Endothelial cell of umbilical vein (primary cell): Measurements from ENCODE around the gene NAV2. TPM values are rescaled to one million over a fixed set of nuclear protein-coding genes. Genes with fewer than 3 reads are reported as not detected.

Experiments used
- BruUV-seq: library from RNA; stranded (reverse); fragments of 400-500 nt; replicated peaks from 2 replicates; lab custom pipeline; 2021; lab: Mats Ljungman, UMichigan
- CTCF ChIA-PET: fragments of 300-600, 350-600 bp; sonication (Branson Sonifier 250); formaldehyde crosslinking; loops from one replicate; lab custom pipeline; 2021; ENCODE audit warnings: antibody characterized with exemption, inconsistent platforms; lab: Charles Lee
- POLR2A ChIA-PET: fragments of 300-600, 350-600 bp; sonication (Branson Sonifier 250); formaldehyde crosslinking; loops from one replicate; lab custom pipeline; 2021; ENCODE audit warnings: antibody characterized with exemption, inconsistent platforms; lab: Charles Lee
- DNase-seq: peaks from one replicate; pipeline ENCODE4 v3.0.0-alpha.2; 2011; ENCODE audit warnings: low read depth, low spot score
- FAIRE-seq: peaks from 2 replicates; lab custom pipeline; 2011; peaks lifted over from hg19 to GRCh38; lab: Jason Lieb, UNC
- H2AFZ ChIP-seq: 2 replicates; pipeline ENCODE4 v1.6.0; 2012; ENCODE audit warnings: low read depth, low read length, control low read depth, inconsistent platforms
- H3K27ac ChIP-seq: 2 replicates; pipeline ENCODE4 v1.5.1; 2011; ENCODE audit warnings: low read depth, mild to moderate bottlenecking, control low read depth, low read length, moderate library complexity; ENCODE audit not compliant: insufficient read depth
- H3K27me3 ChIP-seq, 2 experiments: 2 replicates each; pipeline versions ENCODE4 v1.6.0 to v1.6.1; 2011; ENCODE audit warnings: low read length in 2 of 2, mixed read lengths in 1 of 2; ENCODE audit not compliant: control insufficient read depth in 2 of 2, insufficient read depth in 2 of 2
- H3K36me3 ChIP-seq, 2 experiments: 2 replicates in 1 of 2; 3 replicates in 1 of 2; pipeline ENCODE4 v1.5.1; 2011; ENCODE audit warnings: low read length in 2 of 2, mild to moderate bottlenecking in 1 of 2, moderate library complexity in 1 of 2; ENCODE audit not compliant: control insufficient read depth in 2 of 2, insufficient read depth in 2 of 2; ENCODE audit errors: extremely low read depth in 1 of 2
- H3K4me1 ChIP-seq: 3 replicates; pipeline ENCODE4 v1.5.1; 2011; ENCODE audit warnings: mild to moderate bottlenecking, low read length; ENCODE audit not compliant: control insufficient read depth, insufficient read depth; ENCODE audit errors: extremely low read depth
- H3K4me2 ChIP-seq: 2 replicates; pipeline ENCODE4 v1.6.1; 2011; ENCODE audit warnings: low read length, control low read depth, mixed read lengths; ENCODE audit not compliant: insufficient read depth
- H3K4me3 ChIP-seq, 3 experiments: fragments of 200-600 bp in 1 of 3; sonication (generic), shearing (Covaris generic) in 1 of 3; replicated peaks in 1 of 3; 2 replicates each; pipeline ENCODE4 v1.5.1; 2011 to 2016; ENCODE audit warnings: control low read depth in 3 of 3, low read length in 3 of 3, mild to moderate bottlenecking in 2 of 3, inconsistent platforms in 1 of 3, low read depth in 1 of 3, moderate library complexity in 1 of 3; ENCODE audit not compliant: insufficient read depth in 1 of 3
- H3K79me2 ChIP-seq: 2 replicates; pipeline ENCODE4 v1.6.0; 2012; ENCODE audit warnings: low read length, inconsistent platforms; ENCODE audit not compliant: control insufficient read depth, insufficient read depth
- H3K9ac ChIP-seq: replicated peaks from 2 replicates; pipeline ENCODE3; 2011; ENCODE audit warnings: low read length, control low read depth; ENCODE audit not compliant: insufficient read depth; ENCODE audit errors: extremely low read depth
- H3K9me1 ChIP-seq: replicated peaks from 3 replicates; pipeline ENCODE4 v1.6.0; 2011; ENCODE audit warnings: mild to moderate bottlenecking, low read length; ENCODE audit not compliant: control insufficient read depth, insufficient read depth; ENCODE audit errors: extremely low read depth
- H3K9me3 ChIP-seq: replicated peaks from 2 replicates; pipeline ENCODE4 v1.5.1; 2012; ENCODE audit warnings: low read length, inconsistent platforms; ENCODE audit not compliant: control insufficient read depth, insufficient read depth
- H4K20me1 ChIP-seq: replicated peaks from 2 replicates; pipeline ENCODE3; 2011; ENCODE audit warnings: mild to moderate bottlenecking, low read length; ENCODE audit not compliant: control insufficient read depth, insufficient read depth; ENCODE audit errors: extremely low read depth
- EZH2 ChIP-seq: IDR thresholded peaks from 2 replicates; pipeline ENCODE4 v1.6.1; 2012; ENCODE audit warnings: borderline replicate concordance, low read depth, mild to moderate bottlenecking, moderate library complexity, low read length, inconsistent platforms; ENCODE audit not compliant: severe bottlenecking
- FOS ChIP-seq: IDR thresholded peaks from 2 replicates; pipeline ENCODE4 v1.6.1; 2011; ENCODE audit warnings: mild to moderate bottlenecking, low read length, moderate library complexity, borderline replicate concordance; ENCODE audit not compliant: insufficient read depth
- GATA2 ChIP-seq: IDR thresholded peaks from 2 replicates; pipeline ENCODE4 v1.7.0; 2011; ENCODE audit warnings: low read depth, mild to moderate bottlenecking, moderate library complexity, mixed read lengths, low read length; ENCODE audit not compliant: insufficient read length, insufficient read depth
- JUN ChIP-seq: IDR thresholded peaks from 2 replicates; pipeline ENCODE4 v1.6.1; 2011; ENCODE audit warnings: borderline replicate concordance, low read depth; ENCODE audit not compliant: insufficient read length, insufficient read depth
- MYC ChIP-seq: IDR thresholded peaks from one replicate; pipeline ENCODE4 v1.6.1; 2011; ENCODE audit warnings: mild to moderate bottlenecking, low read depth, low read length
- POLR2A ChIP-seq: IDR thresholded peaks from 2 replicates; pipeline ENCODE4 v1.6.1; 2012; ENCODE audit warnings: low read depth, mild to moderate bottlenecking, control low read depth, low read length
- POLR2AphosphoS5 ChIP-seq: IDR thresholded peaks from 2 replicates; pipeline ENCODE4 v1.6.1; 2012; ENCODE audit warnings: low read depth, mild to moderate bottlenecking, control low read depth, low read length, moderate library complexity; ENCODE audit not compliant: insufficient read depth
- dilution Hi-C: fragments of 300-500 bp; cut with MboI; formaldehyde crosslinking; loops from one replicate; pipeline ENCODE4 v1.15.0; 2019; ENCODE audit warnings: low sequenced_read_pairs; ENCODE audit not compliant: extremely low pct_ligation_motif_present
- intact Hi-C: fragments of 100-400 bp; cut with micrococcal nuclease; formaldehyde crosslinking; loops from one replicate; pipeline ENCODE4 v1.10.0; 2022
- polyA plus RNA-seq, 4 experiments: library from polyadenylated mRNA; depleted of rRNA in 3 of 4; stranded (reverse) in 3 of 4; unstranded in 1 of 4; fragments of >200 nt; gene quantifications; 2 replicates each; pipeline versions ENCODE4 v1.2.1 to v1.2.3, GENCODE V29; 2011 to 2012; ENCODE audit warnings: missing spikeins in 1 of 4
- total RNA-seq: library from RNA; stranded (reverse); gene quantifications from 2 replicates; pipeline ENCODE4 v1.2.3, GENCODE V29; 2021
- TF ChIP-seq, protein P1 (sequence below), 2 donors: IDR thresholded peaks; 1 replicate in 1 of 2; 2 replicates in 1 of 2; pipeline ENCODE4 v1.5.1; 2011; ENCODE audit warnings: low read length in 2 of 2, mild to moderate bottlenecking in 2 of 2, moderate library complexity in 2 of 2, control low read depth in 1 of 2, inconsistent platforms in 1 of 2, low read depth in 1 of 2; ENCODE audit not compliant: insufficient read depth in 1 of 2; ENCODE audit errors: extremely low read depth in 1 of 2
- TF ChIP-seq, protein P2 (sequence below): IDR thresholded peaks from 2 replicates; pipeline ENCODE4 v1.6.1; 2011; ENCODE audit not compliant: insufficient read depth, insufficient read length

The NAV2 gene
- total and polyA plus RNA-seq, 2 donors (not counting 3 experiments of a cell fraction or from before 2014, with no cell fraction given): 10.9 to 68.0 TPM

DNA sequence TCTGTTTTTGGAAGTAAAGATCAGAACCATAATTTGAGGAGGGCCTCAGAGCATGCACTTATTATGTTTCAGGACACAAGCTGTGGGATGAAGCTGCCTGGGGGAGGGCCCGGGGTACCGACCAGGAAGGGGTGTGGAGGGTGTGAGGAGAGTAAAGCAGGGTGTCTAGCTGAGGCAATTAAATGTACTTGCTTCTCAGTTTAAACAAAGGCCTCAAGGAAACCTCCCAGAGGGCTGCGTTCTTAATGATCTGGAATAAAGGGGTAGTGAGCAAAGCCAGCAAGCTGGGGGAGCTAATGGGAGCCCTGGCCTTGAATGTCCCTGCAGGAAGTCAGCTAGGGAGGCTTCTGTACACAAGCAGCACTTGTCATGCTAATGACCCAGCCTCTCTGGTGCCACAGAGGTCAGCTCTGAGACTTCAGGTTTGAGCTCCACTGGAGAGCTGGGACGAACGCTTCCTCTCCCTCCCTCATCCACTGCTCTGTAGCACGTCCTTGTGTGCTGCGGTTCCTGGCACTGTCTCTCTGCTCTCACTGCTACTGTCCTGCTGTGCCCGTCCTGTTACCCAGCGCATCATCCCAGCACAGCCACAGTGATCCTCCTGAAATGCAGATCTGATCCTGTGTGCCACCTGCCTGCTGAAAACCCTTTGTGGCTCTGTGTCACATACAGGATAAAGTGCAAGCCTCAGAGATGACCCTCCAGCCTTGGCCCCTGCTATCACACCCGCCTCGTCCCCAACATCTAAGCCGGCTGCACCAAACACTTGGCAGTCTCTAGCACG is 287.9 kb downstream of the NAV2 start:
- H3K79me2 ChIP-seq: peaks cover 2% of the 10 kb centered on the region
- H3K4me2 ChIP-seq: no peak overlapping the region
- FAIRE-seq: no peak
- no peak for DNase-seq
- H3K27me3 ChIP-seq: no peaks in the 10 kb centered on the region
- dilution Hi-C loops (no loop called here), intact Hi-C loops (no loop called here)
- no peak overlapping the region for H3K4me3 ChIP-seq
- CTCF ChIA-PET: no interaction called here
- no peaks in the 10 kb centered on the region for H3K36me3 ChIP-seq
- POLR2A ChIA-PET: no interaction called here
- H3K27ac ChIP-seq: no peak overlapping the region
- H3K9me1 ChIP-seq: no peaks in the 10 kb centered on the region
- H3K9me3 ChIP-seq: no peaks in the 10 kb centered on the region
- H4K20me1 ChIP-seq: no peaks in the 10 kb centered on the region
- no peak overlapping the region for H3K9ac ChIP-seq
- BruUV-seq: no TSS peak
- TF ChIP-seq EZH2 (no peak), MYC (no peak), POLR2AphosphoS5 (no peak), POLR2A (no peak), FOS (no peak), JUN (no peak), GATA2 (no peak)
- TF ChIP-seq, protein P1, sequence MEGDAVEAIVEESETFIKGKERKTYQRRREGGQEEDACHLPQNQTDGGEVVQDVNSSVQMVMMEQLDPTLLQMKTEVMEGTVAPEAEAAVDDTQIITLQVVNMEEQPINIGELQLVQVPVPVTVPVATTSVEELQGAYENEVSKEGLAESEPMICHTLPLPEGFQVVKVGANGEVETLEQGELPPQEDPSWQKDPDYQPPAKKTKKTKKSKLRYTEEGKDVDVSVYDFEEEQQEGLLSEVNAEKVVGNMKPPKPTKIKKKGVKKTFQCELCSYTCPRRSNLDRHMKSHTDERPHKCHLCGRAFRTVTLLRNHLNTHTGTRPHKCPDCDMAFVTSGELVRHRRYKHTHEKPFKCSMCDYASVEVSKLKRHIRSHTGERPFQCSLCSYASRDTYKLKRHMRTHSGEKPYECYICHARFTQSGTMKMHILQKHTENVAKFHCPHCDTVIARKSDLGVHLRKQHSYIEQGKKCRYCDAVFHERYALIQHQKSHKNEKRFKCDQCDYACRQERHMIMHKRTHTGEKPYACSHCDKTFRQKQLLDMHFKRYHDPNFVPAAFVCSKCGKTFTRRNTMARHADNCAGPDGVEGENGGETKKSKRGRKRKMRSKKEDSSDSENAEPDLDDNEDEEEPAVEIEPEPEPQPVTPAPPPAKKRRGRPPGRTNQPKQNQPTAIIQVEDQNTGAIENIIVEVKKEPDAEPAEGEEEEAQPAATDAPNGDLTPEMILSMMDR (IDR thresholded peaks at IDR 0.05; ENCODE audit: extremely low read depth in 1 of 2, insufficient read depth in 1 of 2, low read depth in 1 of 2, low read length in 2 of 2): no peak
- TF ChIP-seq, protein P2, sequence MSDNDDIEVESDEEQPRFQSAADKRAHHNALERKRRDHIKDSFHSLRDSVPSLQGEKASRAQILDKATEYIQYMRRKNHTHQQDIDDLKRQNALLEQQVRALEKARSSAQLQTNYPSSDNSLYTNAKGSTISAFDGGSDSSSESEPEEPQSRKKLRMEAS: no peak
- no peak overlapping the region for H2AFZ ChIP-seq
- peaks cover 11% of the 10 kb centered on the region for H3K4me1 ChIP-seq
